HL-60 (cell line): ENCODE data around the gene DEDD.

ENCODE experiments used
- DNase-seq, 2 experiments: peaks; one replicate each; pipeline ENCODE4 v3.0.0-alpha.2; 2010 to 2020; ENCODE audit warnings: low read depth in 1 of 2, low spot score in 1 of 2
- H3K27ac ChIP-seq: fragments of 250-450 bp; sonication (Bioruptor Pico); replicated peaks from 2 replicates; pipeline ENCODE4 v1.5.1; 2020; ENCODE audit warnings: mild to moderate bottlenecking, moderate library complexity
- H3K27me3 ChIP-seq: fragments of 250-450 bp; sonication (Bioruptor Pico); 2 replicates; pipeline ENCODE4 v1.5.1; 2021; ENCODE audit warnings: mild to moderate bottlenecking, moderate library complexity; ENCODE audit not compliant: insufficient read depth, poor library complexity, severe bottlenecking
- H3K4me3 ChIP-seq: replicated peaks from 2 replicates; pipeline ENCODE4 v1.5.1; 2011; ENCODE audit warnings: mild to moderate bottlenecking, control low read depth, low read length; ENCODE audit not compliant: insufficient read depth
- GABPA ChIP-seq: IDR thresholded peaks from 2 replicates; pipeline ENCODE4 v1.6.1; 2012; ENCODE audit warnings: low read depth
- POLR2AphosphoS5 ChIP-seq: IDR thresholded peaks from 2 replicates; pipeline ENCODE4 v1.6.1; 2012; ENCODE audit warnings: low read depth
- SPI1 ChIP-seq: IDR thresholded peaks from 2 replicates; pipeline ENCODE4 v1.6.1; 2012; ENCODE audit warnings: low read depth, mild to moderate bottlenecking, borderline replicate concordance
- TF ChIP-seq, protein P1 (sequence below): IDR thresholded peaks from 2 replicates; pipeline ENCODE4 v1.6.1; 2012; ENCODE audit warnings: low read depth; ENCODE audit not compliant: insufficient replicate concordance
- TF ChIP-seq, protein P2 (sequence below): IDR thresholded peaks from one replicate; pipeline ENCODE4 v1.5.1; 2011; ENCODE audit warnings: low read length, control low read depth, inconsistent platforms; ENCODE audit not compliant: insufficient read depth

Gene DEDD

DNA sequence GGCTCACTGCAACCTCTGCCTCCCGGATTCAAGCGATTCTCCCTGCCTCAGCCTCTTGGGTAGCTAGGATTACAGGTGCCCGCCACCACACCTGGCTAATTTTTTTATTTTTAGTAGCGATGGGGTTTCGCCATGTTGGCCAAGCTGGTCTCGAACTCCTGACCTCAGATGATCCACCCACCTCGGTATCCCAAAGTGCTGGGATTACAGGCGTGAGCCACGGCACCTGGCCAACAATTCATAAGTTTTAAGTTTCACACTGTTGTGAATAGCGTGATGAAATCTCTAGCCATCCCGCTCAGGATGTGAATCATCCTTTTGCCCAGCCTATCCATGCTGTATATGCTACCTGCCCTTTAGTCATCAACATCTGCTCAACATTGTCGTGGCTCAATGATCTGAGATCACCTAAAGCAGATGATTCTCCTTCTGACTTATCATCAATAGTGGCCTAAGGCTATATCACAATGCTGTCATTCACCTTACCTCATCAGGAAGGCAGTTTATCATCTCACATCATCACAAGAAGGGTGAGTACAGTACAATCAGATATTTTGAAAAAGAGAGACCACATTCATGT is 17.2 kb downstream of the DEDD start:
- TF ChIP-seq GABPA (no peak), POLR2AphosphoS5 (no peak), SPI1 (no peak)
- TF ChIP-seq, protein P1, sequence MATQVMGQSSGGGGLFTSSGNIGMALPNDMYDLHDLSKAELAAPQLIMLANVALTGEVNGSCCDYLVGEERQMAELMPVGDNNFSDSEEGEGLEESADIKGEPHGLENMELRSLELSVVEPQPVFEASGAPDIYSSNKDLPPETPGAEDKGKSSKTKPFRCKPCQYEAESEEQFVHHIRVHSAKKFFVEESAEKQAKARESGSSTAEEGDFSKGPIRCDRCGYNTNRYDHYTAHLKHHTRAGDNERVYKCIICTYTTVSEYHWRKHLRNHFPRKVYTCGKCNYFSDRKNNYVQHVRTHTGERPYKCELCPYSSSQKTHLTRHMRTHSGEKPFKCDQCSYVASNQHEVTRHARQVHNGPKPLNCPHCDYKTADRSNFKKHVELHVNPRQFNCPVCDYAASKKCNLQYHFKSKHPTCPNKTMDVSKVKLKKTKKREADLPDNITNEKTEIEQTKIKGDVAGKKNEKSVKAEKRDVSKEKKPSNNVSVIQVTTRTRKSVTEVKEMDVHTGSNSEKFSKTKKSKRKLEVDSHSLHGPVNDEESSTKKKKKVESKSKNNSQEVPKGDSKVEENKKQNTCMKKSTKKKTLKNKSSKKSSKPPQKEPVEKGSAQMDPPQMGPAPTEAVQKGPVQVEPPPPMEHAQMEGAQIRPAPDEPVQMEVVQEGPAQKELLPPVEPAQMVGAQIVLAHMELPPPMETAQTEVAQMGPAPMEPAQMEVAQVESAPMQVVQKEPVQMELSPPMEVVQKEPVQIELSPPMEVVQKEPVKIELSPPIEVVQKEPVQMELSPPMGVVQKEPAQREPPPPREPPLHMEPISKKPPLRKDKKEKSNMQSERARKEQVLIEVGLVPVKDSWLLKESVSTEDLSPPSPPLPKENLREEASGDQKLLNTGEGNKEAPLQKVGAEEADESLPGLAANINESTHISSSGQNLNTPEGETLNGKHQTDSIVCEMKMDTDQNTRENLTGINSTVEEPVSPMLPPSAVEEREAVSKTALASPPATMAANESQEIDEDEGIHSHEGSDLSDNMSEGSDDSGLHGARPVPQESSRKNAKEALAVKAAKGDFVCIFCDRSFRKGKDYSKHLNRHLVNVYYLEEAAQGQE, result no peak
- TF ChIP-seq, protein P2, sequence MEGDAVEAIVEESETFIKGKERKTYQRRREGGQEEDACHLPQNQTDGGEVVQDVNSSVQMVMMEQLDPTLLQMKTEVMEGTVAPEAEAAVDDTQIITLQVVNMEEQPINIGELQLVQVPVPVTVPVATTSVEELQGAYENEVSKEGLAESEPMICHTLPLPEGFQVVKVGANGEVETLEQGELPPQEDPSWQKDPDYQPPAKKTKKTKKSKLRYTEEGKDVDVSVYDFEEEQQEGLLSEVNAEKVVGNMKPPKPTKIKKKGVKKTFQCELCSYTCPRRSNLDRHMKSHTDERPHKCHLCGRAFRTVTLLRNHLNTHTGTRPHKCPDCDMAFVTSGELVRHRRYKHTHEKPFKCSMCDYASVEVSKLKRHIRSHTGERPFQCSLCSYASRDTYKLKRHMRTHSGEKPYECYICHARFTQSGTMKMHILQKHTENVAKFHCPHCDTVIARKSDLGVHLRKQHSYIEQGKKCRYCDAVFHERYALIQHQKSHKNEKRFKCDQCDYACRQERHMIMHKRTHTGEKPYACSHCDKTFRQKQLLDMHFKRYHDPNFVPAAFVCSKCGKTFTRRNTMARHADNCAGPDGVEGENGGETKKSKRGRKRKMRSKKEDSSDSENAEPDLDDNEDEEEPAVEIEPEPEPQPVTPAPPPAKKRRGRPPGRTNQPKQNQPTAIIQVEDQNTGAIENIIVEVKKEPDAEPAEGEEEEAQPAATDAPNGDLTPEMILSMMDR, result no peak
- no peak overlapping the region for H3K4me3 ChIP-seq
- H3K27me3 ChIP-seq, result no peaks in the 10 kb centered on the region
- DNase-seq, result peak; percentile 49 to 72
- H3K27ac ChIP-seq, result no peak overlapping the region; the same call in 1 of the 2 replicates

DNA sequence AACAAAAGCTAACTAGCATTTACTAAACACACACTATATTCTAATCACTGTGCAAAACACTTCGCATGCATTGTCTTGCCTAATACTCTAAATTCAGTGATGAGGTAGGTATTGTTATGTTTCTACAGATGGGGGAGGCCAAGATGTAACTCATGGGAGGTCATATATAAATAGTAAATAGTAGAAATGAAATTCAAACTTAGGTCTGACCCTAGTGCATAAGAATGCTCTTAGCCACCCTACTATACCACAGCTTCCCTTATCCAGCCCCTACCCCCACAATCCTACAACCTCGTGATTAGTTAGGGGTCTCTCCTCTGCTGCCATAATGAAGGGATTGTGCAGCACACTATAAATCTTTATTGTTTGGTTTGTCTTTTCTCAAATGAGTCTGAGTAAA is 17.9 kb downstream of the DEDD start:
- no peak for DNase-seq
- H3K4me3 ChIP-seq, result no peak overlapping the region
- TF ChIP-seq POLR2AphosphoS5 (no peak), SPI1 (no peak), GABPA (no peak)
- TF ChIP-seq, protein P1, result no peak
- TF ChIP-seq, protein P2, result no peak
- no peak overlapping the region; the same call in 1 of the 2 replicates for H3K27ac ChIP-seq
- H3K27me3 ChIP-seq, result no peaks in the 10 kb centered on the region

DNA sequence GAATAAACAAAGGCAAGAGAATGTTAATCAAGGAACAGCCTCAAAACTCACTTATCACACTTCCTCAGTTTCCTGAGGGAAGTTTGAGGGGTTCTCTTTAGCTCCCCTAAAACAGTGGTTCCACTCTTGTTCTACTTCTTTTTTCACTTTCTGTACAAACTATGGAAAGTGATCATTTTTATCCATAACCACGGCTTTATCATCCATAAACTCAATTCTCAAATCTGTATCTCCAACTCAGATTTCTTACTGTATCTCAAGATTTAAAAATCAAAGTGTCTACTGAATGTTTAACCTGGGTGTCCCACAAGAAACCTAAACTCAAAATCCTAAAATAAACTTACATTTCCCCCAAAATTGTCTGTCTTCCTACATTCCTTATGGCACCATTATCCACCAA is 18.6 kb downstream of the DEDD start:
- no peak overlapping the region; the same call in 1 of the 2 replicates for H3K27ac ChIP-seq
- H3K27me3 ChIP-seq, result no peaks in the 10 kb centered on the region
- TF ChIP-seq GABPA, result no peak
- TF ChIP-seq, protein P1, result no peak
- H3K4me3 ChIP-seq, result no peak overlapping the region
- no peak for DNase-seq
